SK-N-SH treated with all-trans-retinoic acid at 6 μM for 48 hours (cell line): Measurements from ENCODE around the gene CATSPERZ.

Experiments used
- ATAC-seq: fragments of 200-7000 bp; cut with Tn5 transposase; 3 replicates; pipeline ENCODE4 v1.9.1; 2020; ENCODE audit warnings: mild to moderate bottlenecking, moderate library complexity
- ARNTL ChIP-seq: fragments of 450-650 bp; formaldehyde crosslinking; IDR thresholded peaks from 2 replicates; pipeline ENCODE4 v1.5.0; 2020; ENCODE audit warnings: low read depth, mild to moderate bottlenecking, moderate library complexity, borderline replicate concordance
- CREB5 ChIP-seq: fragments of 250-450 bp; sonication (Bioruptor Pico); IDR thresholded peaks from 2 replicates; pipeline ENCODE4 v1.5.1; 2020; ENCODE audit warnings: low read depth, mild to moderate bottlenecking, moderate library complexity
- CSRNP3 ChIP-seq: fragments of 250-450 bp; sonication (Bioruptor Pico); IDR thresholded peaks from 2 replicates; pipeline ENCODE4 v1.5.1; 2021; ENCODE audit warnings: mild to moderate bottlenecking, moderate library complexity
- ESRRG ChIP-seq: fragments of 250-450 bp; sonication (Bioruptor Pico); IDR thresholded peaks from 2 replicates; pipeline ENCODE4 v1.6.1; 2021; ENCODE audit warnings: mild to moderate bottlenecking
- GLIS3 ChIP-seq: fragments of 250-450 bp; sonication (Bioruptor Pico); IDR thresholded peaks from 2 replicates; pipeline ENCODE4 v1.5.0; 2020; ENCODE audit warnings: mild to moderate bottlenecking, moderate library complexity
- ISL1 ChIP-seq: fragments of 250-450 bp; sonication (Bioruptor Pico); IDR thresholded peaks from 2 replicates; pipeline ENCODE4 v2.1.2; 2022; ENCODE audit warnings: mild to moderate bottlenecking, moderate library complexity
- OSR1 ChIP-seq: fragments of 250-450 bp; sonication (Bioruptor Pico); IDR thresholded peaks from 2 replicates; pipeline ENCODE4 v1.8.0; 2022; ENCODE audit warnings: moderate library complexity, mild to moderate bottlenecking, inconsistent platforms
- PATZ1 ChIP-seq: fragments of 250-450 bp; sonication (Bioruptor Pico); IDR thresholded peaks from 2 replicates; pipeline ENCODE4 v1.8.0; 2020; ENCODE audit warnings: mild to moderate bottlenecking, moderate library complexity, borderline replicate concordance
- POU6F1 ChIP-seq: fragments of 250-450 bp; sonication (Bioruptor Pico); IDR thresholded peaks from 2 replicates; pipeline ENCODE4 v1.8.0; 2021; ENCODE audit warnings: low read depth, mild to moderate bottlenecking, moderate library complexity, borderline replicate concordance
- RARB ChIP-seq: fragments of 250-450 bp; sonication (Bioruptor Pico); IDR thresholded peaks from 2 replicates; pipeline ENCODE4 v1.8.0; 2021; ENCODE audit warnings: mild to moderate bottlenecking, moderate library complexity
- TCF4 ChIP-seq: fragments of 250-450 bp; sonication (Bioruptor Pico); IDR thresholded peaks from 2 replicates; pipeline ENCODE4 v1.8.0; 2021; ENCODE audit warnings: mild to moderate bottlenecking, moderate library complexity, borderline replicate concordance
- TOX ChIP-seq: fragments of 250-450 bp; sonication (Bioruptor Pico); IDR thresholded peaks from 2 replicates; pipeline ENCODE4 v1.8.0; 2021; ENCODE audit warnings: mild to moderate bottlenecking, moderate library complexity, borderline replicate concordance
- TSHZ2 ChIP-seq: fragments of 250-450 bp; sonication (Bioruptor Pico); IDR thresholded peaks from 2 replicates; pipeline ENCODE4 v1.5.0; 2020; ENCODE audit warnings: mild to moderate bottlenecking, moderate library complexity
- ZC3H10 ChIP-seq: fragments of 250-450 bp; sonication (Bioruptor Pico); IDR thresholded peaks from 2 replicates; pipeline ENCODE4 v1.5.1; 2021; ENCODE audit warnings: mild to moderate bottlenecking, moderate library complexity
- ZFP3 ChIP-seq: fragments of 250-450 bp; sonication (Bioruptor Pico); IDR thresholded peaks from 2 replicates; pipeline ENCODE4 v1.5.0; 2020; ENCODE audit warnings: mild to moderate bottlenecking, moderate library complexity
- ZFP30 ChIP-seq: fragments of 450-650 bp; formaldehyde crosslinking; IDR thresholded peaks from 2 replicates; pipeline ENCODE4 v1.5.0; 2022; ENCODE audit warnings: mild to moderate bottlenecking, moderate library complexity
- ZNF565 ChIP-seq: fragments of 450-650 bp; formaldehyde crosslinking; conservative IDR thresholded peaks from 2 replicates; pipeline ENCODE4 v1.5.0; 2020; ENCODE audit warnings: low read depth, mild to moderate bottlenecking, moderate library complexity
- ZNF70 ChIP-seq: fragments of 450-650 bp; formaldehyde crosslinking; IDR thresholded peaks from 2 replicates; pipeline ENCODE4 v1.5.0; 2020; ENCODE audit warnings: mild to moderate bottlenecking, moderate library complexity
- ZNF8 ChIP-seq: fragments of 450-650 bp; formaldehyde crosslinking; IDR thresholded peaks from 2 replicates; pipeline ENCODE4 v1.5.0; 2020; ENCODE audit warnings: mild to moderate bottlenecking, moderate library complexity

CATSPERZ gene

GRCh38 chr11:64253481-64253880, 46.7 kb upstream of the CATSPERZ start:
- no peak for ATAC-seq
- TF ChIP-seq TSHZ2 (no peak), ZNF8 (CRISPR knock-in tag) (no peak), ZC3H10 (no peak), RARB (CRISPR knock-in tag) (no peak), TOX (CRISPR knock-in tag) (no peak), POU6F1 (no peak), PATZ1 (no peak), ZNF70 (CRISPR knock-in tag) (no peak), OSR1 (CRISPR knock-in tag) (no peak), CSRNP3 (CRISPR knock-in tag) (no peak), ZFP30 (CRISPR knock-in tag) (no peak), CREB5 (CRISPR knock-in tag) (no peak), ISL1 (CRISPR knock-in tag) (no peak), GLIS3 (no peak), TCF4 (CRISPR knock-in tag) (no peak)

- TF ChIP-seq TCF4 (CRISPR knock-in tag) (no peak), ZC3H10 (no peak), PATZ1 (no peak), ZNF8 (CRISPR knock-in tag) (no peak), ZNF565 (no peak), ZFP30 (CRISPR knock-in tag) (no peak), ZFP3 (CRISPR knock-in tag) (no peak), OSR1 (CRISPR knock-in tag) (no peak), ARNTL (no peak), CREB5 (CRISPR knock-in tag) (no peak), ESRRG (CRISPR knock-in tag) (no peak), CSRNP3 (CRISPR knock-in tag) (no peak), RARB (CRISPR knock-in tag) (no peak), POU6F1 (no peak)
- no peak for ATAC-seq
Observed at GRCh38 chr11:64254326-64254725, 45.8 kb upstream of the CATSPERZ start.
